OCI-LY7 (cell line): ENCODE results near the gene FKBP14.

Experiments
- EZH2phosphoT487 ChIP-seq: fragments of 200-600 bp; sonication (generic); IDR thresholded peaks from 2 replicates; pipeline ENCODE4 v1.6.1; 2018; ENCODE audit warnings: low read depth, borderline replicate concordance, mild to moderate bottlenecking, mixed run types, antibody characterized with exemption, low read length, moderate library complexity, mixed read lengths
- TF ChIP-seq, protein P1 (sequence below): fragments of 200-600 bp; sonication (generic); conservative IDR thresholded peaks from 2 replicates; pipeline ENCODE4 v1.5.1; 2014; ENCODE audit warnings: mild to moderate bottlenecking, antibody characterized with exemption, low read length, moderate library complexity, mixed read lengths

DNA sequence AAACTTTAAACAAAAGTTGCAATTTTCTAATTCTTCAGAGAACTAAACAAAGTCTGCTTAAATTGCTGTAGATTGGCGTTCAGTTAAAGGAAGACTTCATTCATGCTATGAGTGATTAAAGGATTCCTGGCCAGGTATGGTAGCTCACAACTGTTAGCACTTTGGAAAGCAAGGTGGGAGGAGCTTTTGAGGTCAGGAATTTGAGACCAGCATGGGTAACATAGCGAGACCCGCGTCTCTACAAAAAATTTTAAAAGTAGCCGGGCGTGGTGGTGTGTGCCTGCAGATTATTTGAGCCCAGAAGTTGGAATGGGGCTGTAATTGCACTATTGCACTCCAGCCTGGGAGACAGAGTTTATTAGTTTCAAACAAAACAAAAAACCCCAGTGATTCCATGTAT, 23.4 kb downstream of the FKBP14 start:
- TF ChIP-seq, protein P1, sequence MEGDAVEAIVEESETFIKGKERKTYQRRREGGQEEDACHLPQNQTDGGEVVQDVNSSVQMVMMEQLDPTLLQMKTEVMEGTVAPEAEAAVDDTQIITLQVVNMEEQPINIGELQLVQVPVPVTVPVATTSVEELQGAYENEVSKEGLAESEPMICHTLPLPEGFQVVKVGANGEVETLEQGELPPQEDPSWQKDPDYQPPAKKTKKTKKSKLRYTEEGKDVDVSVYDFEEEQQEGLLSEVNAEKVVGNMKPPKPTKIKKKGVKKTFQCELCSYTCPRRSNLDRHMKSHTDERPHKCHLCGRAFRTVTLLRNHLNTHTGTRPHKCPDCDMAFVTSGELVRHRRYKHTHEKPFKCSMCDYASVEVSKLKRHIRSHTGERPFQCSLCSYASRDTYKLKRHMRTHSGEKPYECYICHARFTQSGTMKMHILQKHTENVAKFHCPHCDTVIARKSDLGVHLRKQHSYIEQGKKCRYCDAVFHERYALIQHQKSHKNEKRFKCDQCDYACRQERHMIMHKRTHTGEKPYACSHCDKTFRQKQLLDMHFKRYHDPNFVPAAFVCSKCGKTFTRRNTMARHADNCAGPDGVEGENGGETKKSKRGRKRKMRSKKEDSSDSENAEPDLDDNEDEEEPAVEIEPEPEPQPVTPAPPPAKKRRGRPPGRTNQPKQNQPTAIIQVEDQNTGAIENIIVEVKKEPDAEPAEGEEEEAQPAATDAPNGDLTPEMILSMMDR = no peak
- no peak for TF ChIP-seq EZH2phosphoT487
